Gastroesophageal sphincter (tissue), 4 donors: ENCODE data around the gene KIDINS220. TPM values are rescaled to one million over a fixed set of nuclear protein-coding genes. Genes with fewer than 3 reads are reported as not detected.

Source experiments
- ATAC-seq: fragments of 150-250 bp; one replicate; pipeline ENCODE4 v1.9.1; 2016; ENCODE audit warnings: mild to moderate bottlenecking, moderate library complexity
- H3K27ac ChIP-seq, 4 donors: fragments of 200-600 bp; sonication (generic) in 3 of 4; 1 replicate in 3 of 4; 2 replicates in 1 of 4; pipeline ENCODE4 v1.5.1; 2016 to 2019
- H3K27me3 ChIP-seq: fragments of 200-600 bp; sonication (generic); one replicate; pipeline ENCODE4 v1.5.1; 2019
- H3K36me3 ChIP-seq, 2 donors: fragments of 200-600 bp; sonication (generic); one replicate each; pipeline ENCODE4 v1.5.1; 2019; ENCODE audit warnings: control low read depth in 1 of 2
- H3K4me1 ChIP-seq, 3 donors: fragments of 200-600 bp; sonication (generic); 1 replicate in 2 of 3; 2 replicates in 1 of 3; pipeline ENCODE4 v1.5.1; 2016 to 2019; ENCODE audit warnings: control low read depth in 2 of 3
- H3K4me3 ChIP-seq, 2 donors: fragments of 200-600 bp; sonication (generic); one replicate each; pipeline ENCODE4 v1.5.1; 2019; ENCODE audit warnings: mild to moderate bottlenecking in 1 of 2, moderate library complexity in 1 of 2
- H3K9me3 ChIP-seq, 3 donors: fragments of 200-600 bp; sonication (generic); one replicate each; pipeline ENCODE4 v1.5.1; 2017 to 2019; ENCODE audit warnings: control low read depth in 2 of 3
- EP300 ChIP-seq: sonication (generic); formaldehyde crosslinking; IDR thresholded peaks from one replicate; pipeline ENCODE4 v1.6.1; 2017; ENCODE audit warnings: antibody characterized with exemption, mild to moderate bottlenecking
- POLR2A ChIP-seq, 2 donors: fragments of 450-650 bp; IDR thresholded peaks; one replicate each; pipeline ENCODE4 v1.6.1; 2017; ENCODE audit warnings: antibody characterized with exemption in 2 of 2, mild to moderate bottlenecking in 2 of 2, moderate library complexity in 1 of 2
- POLR2AphosphoS5 ChIP-seq: sonication (generic); formaldehyde crosslinking; IDR thresholded peaks from one replicate; pipeline ENCODE4 v1.6.1; 2017; ENCODE audit warnings: antibody characterized with exemption
- WGBS, 2 donors: methylation state at CpG; one replicate each; pipeline ENCODE4 v1.1.5; 2018; ENCODE audit warnings: low coverage in 1 of 2; 5-methylcytosine and 5-hydroxymethylcytosine counted together
- total RNA-seq, 4 donors: library from RNA; depleted of rRNA; stranded (reverse); fragments of >200 nt; gene quantifications; one replicate each; pipeline ENCODE4 v1.1.0, GENCODE V29; 2016
- TF ChIP-seq, protein P1 (sequence below), 4 experiments: fragments of 200-600 bp in 2 of 4; fragments of 450-650 bp in 2 of 4; sonication (generic) in 1 of 4; IDR thresholded peaks; one replicate each; pipeline ENCODE4 v1.5.1; 2017 to 2019; ENCODE audit warnings: antibody characterized with exemption in 4 of 4, mild to moderate bottlenecking in 2 of 4, moderate library complexity in 2 of 4

Gene KIDINS220
- total RNA-seq, 4 donors from 2014 or later, result 73.3 to 122 (median 88.9) TPM

DNA sequence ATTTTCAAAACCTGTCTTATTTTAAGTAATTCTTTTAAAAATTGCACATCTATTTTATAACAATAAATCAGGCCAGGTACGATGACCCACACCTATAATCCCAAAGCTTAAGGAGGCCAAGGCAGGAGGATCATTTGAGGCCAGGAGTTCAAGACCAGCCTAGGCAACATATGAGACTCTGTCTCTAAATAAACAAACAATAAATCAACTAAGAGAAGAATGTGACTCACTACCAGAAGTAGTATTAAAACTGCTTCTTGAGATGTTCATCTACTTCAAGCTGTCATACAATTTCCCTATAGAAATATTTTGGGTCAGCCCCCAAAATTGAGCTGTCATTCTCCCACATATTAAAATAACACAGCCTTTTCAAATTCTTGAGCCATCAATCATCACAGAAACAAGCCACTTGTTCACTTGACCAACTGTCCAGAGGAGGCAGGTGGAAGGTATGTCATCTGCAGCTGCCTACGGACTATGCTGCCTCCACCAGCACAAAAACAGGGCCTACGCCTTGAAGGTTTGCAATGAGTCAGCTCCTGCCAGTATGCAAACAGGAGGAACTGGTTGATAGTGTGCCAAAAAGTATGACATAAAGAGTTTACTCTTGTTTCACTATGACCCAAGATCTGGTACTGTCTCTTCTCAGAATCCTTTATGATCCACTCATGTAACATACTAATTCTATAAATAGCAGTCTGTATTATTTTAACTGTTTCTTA, 33.6 kb downstream of the KIDINS220 start:
- Histone ChIP-seq H3K9me3 (no peaks in the 10 kb centered on the region), H3K4me1 (peaks cover 0 to 11% (median 0%) of the 10 kb centered on the region in 3 donors), H3K36me3 (peaks cover 8 to 97% of the 10 kb centered on the region in 2 donors), H3K27ac (no peak overlapping the region), H3K27me3 (no peaks in the 10 kb centered on the region), H3K4me3 (no peak overlapping the region)
- peak; percentile 41 for ATAC-seq
- WGBS, 2 donors, result 48 to 51% methylated on average over 3 of the region's 3 CpGs
- TF ChIP-seq POLR2AphosphoS5, result peak; percentile 9
- TF ChIP-seq, protein P1, sequence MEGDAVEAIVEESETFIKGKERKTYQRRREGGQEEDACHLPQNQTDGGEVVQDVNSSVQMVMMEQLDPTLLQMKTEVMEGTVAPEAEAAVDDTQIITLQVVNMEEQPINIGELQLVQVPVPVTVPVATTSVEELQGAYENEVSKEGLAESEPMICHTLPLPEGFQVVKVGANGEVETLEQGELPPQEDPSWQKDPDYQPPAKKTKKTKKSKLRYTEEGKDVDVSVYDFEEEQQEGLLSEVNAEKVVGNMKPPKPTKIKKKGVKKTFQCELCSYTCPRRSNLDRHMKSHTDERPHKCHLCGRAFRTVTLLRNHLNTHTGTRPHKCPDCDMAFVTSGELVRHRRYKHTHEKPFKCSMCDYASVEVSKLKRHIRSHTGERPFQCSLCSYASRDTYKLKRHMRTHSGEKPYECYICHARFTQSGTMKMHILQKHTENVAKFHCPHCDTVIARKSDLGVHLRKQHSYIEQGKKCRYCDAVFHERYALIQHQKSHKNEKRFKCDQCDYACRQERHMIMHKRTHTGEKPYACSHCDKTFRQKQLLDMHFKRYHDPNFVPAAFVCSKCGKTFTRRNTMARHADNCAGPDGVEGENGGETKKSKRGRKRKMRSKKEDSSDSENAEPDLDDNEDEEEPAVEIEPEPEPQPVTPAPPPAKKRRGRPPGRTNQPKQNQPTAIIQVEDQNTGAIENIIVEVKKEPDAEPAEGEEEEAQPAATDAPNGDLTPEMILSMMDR (IDR thresholded peaks at IDR 0.05), result no peak

DNA sequence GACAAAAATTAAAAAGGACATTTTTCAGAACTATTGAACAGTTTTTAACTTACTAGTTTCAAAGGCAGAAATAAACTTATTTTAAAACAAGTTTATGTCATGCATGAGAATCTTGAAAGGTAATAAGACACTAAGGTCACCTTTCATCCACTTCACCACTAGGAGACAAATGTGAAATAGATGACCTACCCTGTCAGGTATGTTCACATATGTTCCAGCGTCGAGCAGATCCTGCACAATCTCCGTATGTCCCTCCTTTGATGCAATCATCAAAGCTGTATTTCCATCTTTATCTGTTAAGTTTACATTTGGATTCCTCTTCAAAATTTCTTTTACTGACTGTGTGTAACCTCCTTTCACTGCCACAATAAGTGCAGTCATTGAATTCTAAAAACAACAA, 34.7 kb downstream of the KIDINS220 start:
- Histone ChIP-seq H3K27me3 (no peaks in the 10 kb centered on the region), H3K9me3 (no peaks in the 10 kb centered on the region), H3K36me3 (peaks cover 8 to 97% of the 10 kb centered on the region in 2 donors), H3K4me3 (no peak overlapping the region), H3K4me1 (peaks cover 0 to 11% (median 0%) of the 10 kb centered on the region in 3 donors), H3K27ac (no peak overlapping the region)
- ATAC-seq, result no peak
- WGBS, 2 donors, result 69 to 75% methylated on average over 3 of the region's 3 CpGs
- TF ChIP-seq, protein P1 (IDR thresholded peaks at IDR 0.05), result no peak
- TF ChIP-seq EP300 (no peak), POLR2AphosphoS5 (no peak), POLR2A (IDR thresholded peaks at IDR 0.05) (no peak)

DNA sequence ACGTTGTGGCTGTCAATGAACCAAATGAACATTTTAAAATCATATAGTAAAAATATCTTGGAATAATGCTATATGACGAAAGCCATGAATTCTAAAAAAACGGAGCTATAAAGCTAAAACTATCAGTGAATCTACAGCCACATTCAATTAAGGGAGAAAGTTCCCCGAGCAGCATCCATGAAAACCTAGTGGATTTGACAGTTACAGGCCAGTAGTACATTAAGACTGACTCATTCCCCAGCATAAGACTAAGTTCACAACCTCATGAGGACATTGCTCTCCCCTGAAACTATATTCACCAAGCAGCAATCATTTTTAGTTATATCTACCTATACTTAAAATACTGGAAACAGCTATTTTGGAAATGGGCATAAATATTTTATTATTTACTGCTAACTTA, 36.6 kb downstream of the KIDINS220 start:
- H3K36me3 ChIP-seq, result peaks cover 8 to 97% of the 10 kb centered on the region in 2 donors
- TF ChIP-seq EP300 (no peak), POLR2AphosphoS5 (no peak), POLR2A (IDR thresholded peaks at IDR 0.05) (no peak)
- TF ChIP-seq, protein P1 (IDR thresholded peaks at IDR 0.05), result no peak
- no peak for ATAC-seq
- H3K4me3 ChIP-seq, result no peak overlapping the region
- 95 to 96% methylated on average over 4 of the region's 4 CpGs for WGBS, 2 donors
- H3K27me3 ChIP-seq, result no peaks in the 10 kb centered on the region
- H3K9me3 ChIP-seq, result no peaks in the 10 kb centered on the region
- no peak overlapping the region for H3K27ac ChIP-seq
- H3K4me1 ChIP-seq, result peaks cover 0 to 11% (median 0%) of the 10 kb centered on the region in 3 donors

DNA sequence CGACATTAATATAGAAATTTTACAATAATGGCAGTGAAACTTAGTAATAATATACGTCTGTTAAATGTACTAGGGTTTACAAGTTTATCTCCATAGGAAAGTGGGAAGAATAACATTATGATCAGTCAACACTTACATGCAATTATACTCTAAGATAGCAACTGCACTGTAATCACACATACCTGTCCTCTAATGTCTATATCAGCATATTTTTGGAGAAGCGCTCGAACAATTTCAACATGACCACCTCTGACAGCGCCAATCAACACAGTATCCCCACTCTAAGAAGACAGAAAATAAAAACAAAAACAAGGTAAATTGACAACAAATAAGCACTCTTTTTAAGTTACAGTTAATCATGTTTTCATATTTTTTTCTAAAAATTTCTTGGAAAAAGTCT, 37.2 kb downstream of the KIDINS220 start:
- Histone ChIP-seq H3K4me1 (peaks cover 0 to 11% (median 0%) of the 10 kb centered on the region in 3 donors), H3K36me3 (peaks cover 2 to 97% of the 10 kb centered on the region in 2 donors), H3K4me3 (no peak overlapping the region), H3K9me3 (no peaks in the 10 kb centered on the region), H3K27me3 (no peaks in the 10 kb centered on the region), H3K27ac (no peak overlapping the region)
- TF ChIP-seq POLR2AphosphoS5 (no peak), POLR2A (IDR thresholded peaks at IDR 0.05) (no peak), EP300 (no peak)
- TF ChIP-seq, protein P1 (IDR thresholded peaks at IDR 0.05), result no peak
- no peak for ATAC-seq
- WGBS, 2 donors, result 82 to 98% methylated on average over 5 of the region's 5 CpGs

DNA sequence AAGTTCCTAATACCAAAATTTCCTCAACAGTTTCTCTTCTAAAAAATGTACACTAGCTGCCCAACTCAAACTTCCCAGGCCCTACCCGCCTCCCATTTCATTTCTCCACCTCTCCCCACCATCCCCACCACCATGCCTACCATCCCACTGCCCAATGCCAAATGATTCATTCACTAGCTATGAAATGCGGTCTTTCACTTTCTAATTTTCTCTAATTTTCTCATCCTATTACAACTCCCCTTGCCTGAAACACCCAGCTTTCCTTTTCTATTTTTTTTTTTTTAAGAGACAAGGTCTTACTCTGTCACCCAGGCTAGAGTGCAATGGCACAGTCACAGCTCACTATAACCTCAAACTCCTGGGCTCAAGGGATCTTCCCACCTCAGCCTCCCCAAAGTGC, 38.4 kb downstream of the KIDINS220 start:
- Histone ChIP-seq H3K4me3 (no peak overlapping the region), H3K27me3 (no peaks in the 10 kb centered on the region), H3K36me3 (peaks cover 0 to 97% of the 10 kb centered on the region in 2 donors), H3K27ac (no peak overlapping the region), H3K9me3 (no peaks in the 10 kb centered on the region), H3K4me1 (peaks cover 0 to 4% (median 0%) of the 10 kb centered on the region in 3 donors)
- no peak for ATAC-seq
- no peak for TF ChIP-seq POLR2A (IDR thresholded peaks at IDR 0.05)
- TF ChIP-seq, protein P1 (IDR thresholded peaks at IDR 0.05), result no peak
- TF ChIP-seq POLR2AphosphoS5, result no peak
- TF ChIP-seq EP300, result no peak
- WGBS, 2 donors, result 92 to 100% methylated on average over 1 to 2 of the region's 2 CpGs
